T-helper 1 cell (primary cell): ENCODE results near the gene OR51F2.
"Not testable (repeated sequence)": the region's sequence is repeated elsewhere in the genome, so short reads cannot be mapped to it uniquely, and the experiment has no call there.

Experiments
- DNase-seq, 5 donors: peaks; one replicate each; pipeline ENCODE4 v3.0.0-alpha.2; 2012 to 2020
- total RNA-seq, 4 donors: gene quantifications; one replicate each; lab custom pipeline; 2026; lab: John Stamatoyannopoulos, UW

The OR51F2 gene
- 0 reads per million in 4 donors for total RNA-seq

- DNase-seq = no peak
Measured at GRCh38 chr11:4821021-4821420, at the start of gene OR51F2. TSS of gene OR51F2 (plus strand) at chr11:4821321. CDS start at chr11:4821422, 101 bp downstream.

GRCh38 chr11:4782454-4782853 is 38.7 kb upstream of the OR51F2 start:
- DNase-seq = no peak

GRCh38 chr11:4797206-4797605 is 23.9 kb upstream of the OR51F2 start:
- no peak for DNase-seq

- no peak for DNase-seq
Measured at GRCh38 chr11:4798427-4799183, 22.5 kb upstream of the OR51F2 start.

- DNase-seq = not testable (repeated sequence)
Measured at GRCh38 chr11:4801316-4801715, 19.8 kb upstream of the OR51F2 start.

GRCh38 chr11:4804280-4804679 is 16.8 kb upstream of the OR51F2 start, which contains the start of gene OR52R1:
TSS of gene OR52R1 (minus strand) at chr11:4804380. CDS start at chr11:4804380, 0 bp downstream.
- no peak for DNase-seq

GRCh38 chr11:4808476-4808875 is 12.6 kb upstream of the OR51F2 start:
- DNase-seq = no peak

- no peak for DNase-seq
Measured at GRCh38 chr11:4809246-4809645, 11.9 kb upstream of the OR51F2 start.

GRCh38 chr11:4825132-4825531 is 4.0 kb downstream of the OR51F2 start:
- DNase-seq = no peak

- no peak for DNase-seq
Measured at GRCh38 chr11:4826425-4826824, 5.3 kb downstream of the OR51F2 start.

- DNase-seq = no peak
Measured at GRCh38 chr11:4830346-4830745, 9.2 kb downstream of the OR51F2 start.

GRCh38 chr11:4830909-4831308 is 9.8 kb downstream of the OR51F2 start:
- DNase-seq = no peak

- no peak for DNase-seq
Measured at GRCh38 chr11:4839851-4840549, 18.9 kb downstream of the OR51F2 start.

- DNase-seq = no peak
Measured at GRCh38 chr11:4848908-4849532, 27.9 kb downstream of the OR51F2 start, which contains the start of gene OR51S1. TSS of gene OR51S1 (minus strand) at chr11:4849208. CDS start at chr11:4849208, 0 bp downstream.

- DNase-seq = no peak
Measured at GRCh38 chr11:4851033-4851432, 29.9 kb downstream of the OR51F2 start.

GRCh38 chr11:4854286-4854685 is 33.2 kb downstream of the OR51F2 start:
- DNase-seq = not testable (repeated sequence)

- no peak for DNase-seq
Measured at GRCh38 chr11:4862447-4863236, 41.5 kb downstream of the OR51F2 start.

- no peak for DNase-seq
Measured at GRCh38 chr11:4863876-4864275, 42.8 kb downstream of the OR51F2 start.

- no peak for DNase-seq
Measured at GRCh38 chr11:4865855-4866254, 44.7 kb downstream of the OR51F2 start.
